K562 (cell line): Measurements from ENCODE around the gene NECAB3. TPM values are rescaled to one million over a fixed set of nuclear protein-coding genes. Genes with fewer than 3 reads are reported as not detected.

ENCODE experiments used
- CBX8 ChIP-seq: fragments of 200-600 bp; sonication (generic); IDR thresholded peaks from 2 replicates; pipeline ENCODE4 v1.6.1; 2012; ENCODE audit warnings: borderline replicate concordance, mixed run types, low read depth, mild to moderate bottlenecking, moderate library complexity, mixed read lengths, low read length, control low read depth, inconsistent platforms; ENCODE audit not compliant: poor library complexity, severe bottlenecking; ENCODE audit errors: extremely low read depth
- EZH2 ChIP-seq: IDR thresholded peaks from 2 replicates; pipeline ENCODE4 v1.6.1; 2012; ENCODE audit warnings: low read depth, mild to moderate bottlenecking, inconsistent platforms, low read length, borderline replicate concordance
- FOXJ3 ChIP-seq: sonication (generic); formaldehyde crosslinking; IDR thresholded peaks from 2 replicates; pipeline ENCODE4 v1.4.0; 2020; ENCODE audit warnings: mild to moderate bottlenecking, missing genetic modification reagents
- NR4A1 ChIP-seq, 2 experiments: fragments of 250-450 bp in 1 of 2; fragments of 450-650 bp in 1 of 2; sonication (Bioruptor Pico) in 1 of 2; IDR thresholded peaks; 2 replicates each; pipeline versions ENCODE4 v1.4.0 to v1.6.1; 2016 to 2020; ENCODE audit warnings: mild to moderate bottlenecking in 2 of 2, missing compliant biosample characterization in 1 of 2, missing genetic modification characterization in 1 of 2, moderate library complexity in 1 of 2
- SMAD1 ChIP-seq: fragments of 150-350 bp; IDR thresholded peaks from 2 replicates; pipeline ENCODE4 v1.6.1; 2014; ENCODE audit warnings: low read length, low read depth; ENCODE audit not compliant: partially characterized antibody
- TEAD1 ChIP-seq, 2 experiments: fragments of 450-650 bp in 1 of 2; sonication (generic) in 1 of 2; formaldehyde crosslinking; IDR thresholded peaks; 2 replicates each; pipeline versions ENCODE4 v1.4.0 to v1.8.0; 2020 to 2022; ENCODE audit warnings: mild to moderate bottlenecking in 2 of 2, missing genetic modification reagents in 1 of 2
- ZNF121 ChIP-seq: sonication (generic); formaldehyde crosslinking; conservative IDR thresholded peaks from 2 replicates; pipeline ENCODE4 v1.8.0; 2022; ENCODE audit warnings: missing genetic modification reagents
- ZNF695 ChIP-seq: fragments of 450-650 bp; formaldehyde crosslinking; IDR thresholded peaks from 2 replicates; pipeline ENCODE4 v1.4.0; 2020; ENCODE audit warnings: mild to moderate bottlenecking, moderate library complexity
- polyA plus RNA-seq, 8 experiments: library from polyadenylated mRNA; depleted of rRNA in 4 of 8; stranded (reverse) in 5 of 8; unstranded in 3 of 8; fragments of >200 nt; fragmentation: Nextera tagmentation in 2 of 8; fragmentation: Illumina TruSeq in 1 of 8; extraction: Ambion mirVana in 2 of 8; extraction: Trizol in 1 of 8; gene quantifications; 2 replicates each; pipeline versions ENCODE4 v1.2.1 to v1.2.3, GENCODE V29; 2011 to 2014; ENCODE audit warnings: inconsistent platforms in 1 of 8, missing spikeins in 1 of 8
- total RNA-seq, 7 experiments: library from RNA; depleted of rRNA in 6 of 7; stranded (reverse); fragments of >200 nt in 6 of 7; fragmentation: Illumina TruSeq in 2 of 7; extraction: Trizol in 2 of 7; gene quantifications; 2 replicates each; pipeline versions ENCODE4 v1.2.1 to v1.2.3, GENCODE V29; 2011 to 2021; ENCODE audit warnings: low replicate concordance in 1 of 7
- TF ChIP-seq, protein P1 (sequence below): fragments of 250-450 bp; sonication (Bioruptor Pico); IDR thresholded peaks from 2 replicates; pipeline ENCODE4 v1.8.0; 2021; ENCODE audit warnings: mild to moderate bottlenecking, moderate library complexity
- TF ChIP-seq, protein P2 (sequence below): fragments of 250-450 bp; sonication (Bioruptor Pico); IDR thresholded peaks from 2 replicates; pipeline ENCODE4 v1.8.0; 2022; ENCODE audit warnings: inconsistent platforms, mild to moderate bottlenecking, moderate library complexity, borderline replicate concordance
- TF ChIP-seq, protein P3 (sequence below): fragments of 450-650 bp; IDR thresholded peaks from 2 replicates; pipeline ENCODE4 v1.6.1; 2017; ENCODE audit warnings: antibody characterized with exemption, mild to moderate bottlenecking

Gene NECAB3
- total and polyA plus RNA-seq, 9 of the 15 experiments (the other 6 are each of a cell fraction or from before 2014, with no cell fraction given): 0.94 to 63.3 (median 31.5) TPM

DNA sequence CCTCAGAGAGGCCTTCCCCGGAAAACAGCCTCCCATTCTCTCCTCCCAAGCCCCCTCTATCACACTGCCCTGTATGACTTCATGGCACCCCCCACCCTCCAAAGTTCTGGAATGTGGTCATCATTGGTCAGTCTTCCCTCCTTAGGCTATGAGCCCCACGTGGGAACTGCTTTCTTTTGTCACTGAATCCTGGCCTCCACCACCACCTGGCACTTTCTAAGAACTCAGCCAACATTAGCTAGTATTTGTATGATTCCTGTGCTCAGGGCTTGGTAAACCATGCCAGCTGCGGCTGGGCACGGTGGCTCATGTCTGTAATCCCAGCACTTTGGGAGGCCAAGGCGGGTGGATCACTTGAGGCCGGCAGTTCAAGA, 20.4 kb upstream of the NECAB3 start (continued):
- TF ChIP-seq, protein P1, sequence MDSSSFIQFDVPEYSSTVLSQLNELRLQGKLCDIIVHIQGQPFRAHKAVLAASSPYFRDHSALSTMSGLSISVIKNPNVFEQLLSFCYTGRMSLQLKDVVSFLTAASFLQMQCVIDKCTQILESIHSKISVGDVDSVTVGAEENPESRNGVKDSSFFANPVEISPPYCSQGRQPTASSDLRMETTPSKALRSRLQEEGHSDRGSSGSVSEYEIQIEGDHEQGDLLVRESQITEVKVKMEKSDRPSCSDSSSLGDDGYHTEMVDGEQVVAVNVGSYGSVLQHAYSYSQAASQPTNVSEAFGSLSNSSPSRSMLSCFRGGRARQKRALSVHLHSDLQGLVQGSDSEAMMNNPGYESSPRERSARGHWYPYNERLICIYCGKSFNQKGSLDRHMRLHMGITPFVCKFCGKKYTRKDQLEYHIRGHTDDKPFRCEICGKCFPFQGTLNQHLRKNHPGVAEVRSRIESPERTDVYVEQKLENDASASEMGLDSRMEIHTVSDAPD (CRISPR knock-in tag): no peak
- TF ChIP-seq FOXJ3 (CRISPR knock-in tag) (no peak), ZNF695 (no peak), ZNF121 (CRISPR knock-in tag) (no peak), TEAD1 (CRISPR knock-in tag; IDR thresholded peaks at IDR 0.05) (no peak), EZH2 (no peak), SMAD1 (no peak), CBX8 (no peak), NR4A1 (CRISPR knock-in tag; IDR thresholded peaks at IDR 0.05) (no peak), NR4A1 (tag; IDR thresholded peaks at IDR 0.05) (no peak)
- TF ChIP-seq, protein P2, sequence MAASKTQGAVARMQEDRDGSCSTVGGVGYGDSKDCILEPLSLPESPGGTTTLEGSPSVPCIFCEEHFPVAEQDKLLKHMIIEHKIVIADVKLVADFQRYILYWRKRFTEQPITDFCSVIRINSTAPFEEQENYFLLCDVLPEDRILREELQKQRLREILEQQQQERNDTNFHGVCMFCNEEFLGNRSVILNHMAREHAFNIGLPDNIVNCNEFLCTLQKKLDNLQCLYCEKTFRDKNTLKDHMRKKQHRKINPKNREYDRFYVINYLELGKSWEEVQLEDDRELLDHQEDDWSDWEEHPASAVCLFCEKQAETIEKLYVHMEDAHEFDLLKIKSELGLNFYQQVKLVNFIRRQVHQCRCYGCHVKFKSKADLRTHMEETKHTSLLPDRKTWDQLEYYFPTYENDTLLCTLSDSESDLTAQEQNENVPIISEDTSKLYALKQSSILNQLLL (CRISPR knock-in tag): no peak
- TF ChIP-seq, protein P3, sequence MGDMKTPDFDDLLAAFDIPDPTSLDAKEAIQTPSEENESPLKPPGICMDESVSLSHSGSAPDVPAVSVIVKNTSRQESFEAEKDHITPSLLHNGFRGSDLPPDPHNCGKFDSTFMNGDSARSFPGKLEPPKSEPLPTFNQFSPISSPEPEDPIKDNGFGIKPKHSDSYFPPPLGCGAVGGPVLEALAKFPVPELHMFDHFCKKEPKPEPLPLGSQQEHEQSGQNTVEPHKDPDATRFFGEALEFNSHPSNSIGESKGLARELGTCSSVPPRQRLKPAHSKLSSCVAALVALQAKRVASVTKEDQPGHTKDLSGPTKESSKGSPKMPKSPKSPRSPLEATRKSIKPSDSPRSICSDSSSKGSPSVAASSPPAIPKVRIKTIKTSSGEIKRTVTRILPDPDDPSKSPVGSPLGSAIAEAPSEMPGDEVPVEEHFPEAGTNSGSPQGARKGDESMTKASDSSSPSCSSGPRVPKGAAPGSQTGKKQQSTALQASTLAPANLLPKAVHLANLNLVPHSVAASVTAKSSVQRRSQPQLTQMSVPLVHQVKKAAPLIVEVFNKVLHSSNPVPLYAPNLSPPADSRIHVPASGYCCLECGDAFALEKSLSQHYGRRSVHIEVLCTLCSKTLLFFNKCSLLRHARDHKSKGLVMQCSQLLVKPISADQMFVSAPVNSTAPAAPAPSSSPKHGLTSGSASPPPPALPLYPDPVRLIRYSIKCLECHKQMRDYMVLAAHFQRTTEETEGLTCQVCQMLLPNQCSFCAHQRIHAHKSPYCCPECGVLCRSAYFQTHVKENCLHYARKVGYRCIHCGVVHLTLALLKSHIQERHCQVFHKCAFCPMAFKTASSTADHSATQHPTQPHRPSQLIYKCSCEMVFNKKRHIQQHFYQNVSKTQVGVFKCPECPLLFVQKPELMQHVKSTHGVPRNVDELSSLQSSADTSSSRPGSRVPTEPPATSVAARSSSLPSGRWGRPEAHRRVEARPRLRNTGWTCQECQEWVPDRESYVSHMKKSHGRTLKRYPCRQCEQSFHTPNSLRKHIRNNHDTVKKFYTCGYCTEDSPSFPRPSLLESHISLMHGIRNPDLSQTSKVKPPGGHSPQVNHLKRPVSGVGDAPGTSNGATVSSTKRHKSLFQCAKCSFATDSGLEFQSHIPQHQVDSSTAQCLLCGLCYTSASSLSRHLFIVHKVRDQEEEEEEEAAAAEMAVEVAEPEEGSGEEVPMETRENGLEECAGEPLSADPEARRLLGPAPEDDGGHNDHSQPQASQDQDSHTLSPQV: no peak
